Panc1 (cell line): ENCODE results near the gene SLC1A2. TPM values are rescaled to one million over a fixed set of nuclear protein-coding genes. Genes with fewer than 3 reads are reported as not detected.
A peak's percentile ranks its signal among the peaks of the same experiment; 100 is the strongest.

Source experiments
- ATAC-seq: fragments of 200-7000 bp; cut with Tn5 transposase; 2 replicates; pipeline ENCODE4 v1.9.1; 2020; ENCODE audit warnings: mild to moderate bottlenecking, moderate library complexity
- BruUV-seq: library from RNA; stranded (reverse); fragments of 400-500 nt; replicated peaks from 2 replicates; lab custom pipeline; 2021; lab: Mats Ljungman, UMichigan
- CTCF ChIA-PET: fragments of 300-600 bp; sonication (Branson Sonifier 250); formaldehyde crosslinking; loops from one replicate; lab custom pipeline; 2022; ENCODE audit warnings: antibody characterized with exemption; lab: Charles Lee
- POLR2A ChIA-PET: fragments of 300-600 bp; sonication (Branson Sonifier 250); formaldehyde crosslinking; loops from one replicate; lab custom pipeline; 2022; ENCODE audit warnings: antibody characterized with exemption; lab: Charles Lee
- DNase-seq: peaks from one replicate; pipeline ENCODE4 v3.0.0-alpha.2; 2010; ENCODE audit warnings: low read depth, low spot score
- H3K27ac ChIP-seq: 2 replicates; pipeline ENCODE4 v1.5.1; 2011; ENCODE audit warnings: mild to moderate bottlenecking, low read length, inconsistent platforms
- H3K27me3 ChIP-seq: fragments of 200-500 bp; sonication (Bioruptor generic); 2 replicates; pipeline ENCODE4 v1.6.0; 2014; ENCODE audit warnings: low read length, inconsistent platforms; ENCODE audit not compliant: control insufficient read depth, insufficient read depth
- H3K36me3 ChIP-seq: fragments of 200-500 bp; sonication (Bioruptor generic); 2 replicates; pipeline ENCODE4 v1.5.1; 2014; ENCODE audit warnings: inconsistent platforms, mild to moderate bottlenecking, low read length, moderate library complexity; ENCODE audit not compliant: control insufficient read depth, insufficient read depth
- H3K4me1 ChIP-seq: 2 replicates; pipeline ENCODE4 v1.5.1; 2011; ENCODE audit warnings: inconsistent platforms, mild to moderate bottlenecking, low read length, moderate library complexity; ENCODE audit not compliant: control insufficient read depth, insufficient read depth
- H3K4me3 ChIP-seq, 2 experiments: 2 replicates each; pipeline ENCODE4 v1.5.1; 2011 to 2012; ENCODE audit warnings: low read depth in 2 of 2, low read length in 2 of 2, mild to moderate bottlenecking in 2 of 2, inconsistent platforms in 1 of 2, moderate library complexity in 1 of 2
- H3K9me3 ChIP-seq: fragments of 200-500 bp; sonication (Bioruptor generic); 2 replicates; pipeline ENCODE4 v1.5.1; 2014; ENCODE audit warnings: low read depth, mild to moderate bottlenecking, inconsistent platforms, low read length, moderate library complexity; ENCODE audit not compliant: control insufficient read depth, insufficient read depth
- CTCF ChIP-seq: fragments of 450-650 bp; IDR thresholded peaks from 2 replicates; pipeline ENCODE4 v1.5.1; 2017; ENCODE audit warnings: mild to moderate bottlenecking
- POLR2AphosphoS5 ChIP-seq: IDR thresholded peaks from 2 replicates; pipeline ENCODE4 v1.6.1; 2012; ENCODE audit warnings: mild to moderate bottlenecking, low read depth, low read length, moderate library complexity
- SIN3A ChIP-seq: IDR thresholded peaks from 2 replicates; pipeline ENCODE4 v1.6.1; 2012; ENCODE audit warnings: low read depth, mild to moderate bottlenecking, low read length, moderate library complexity, borderline replicate concordance; ENCODE audit not compliant: insufficient read depth
- TCF7L2 ChIP-seq: IDR thresholded peaks from 2 replicates; pipeline ENCODE4 v1.6.1; 2011; ENCODE audit warnings: mild to moderate bottlenecking, low read depth, low read length, inconsistent platforms
- in situ Hi-C: cut with HindIII; loops from 2 replicates; pipeline ENCODE4 v1.10.0; 2016; ENCODE audit warnings: low sequenced_read_pairs, low pct_unique_long_range_greater_than_20kb
- intact Hi-C: fragments of 100-400 bp; cut with micrococcal nuclease; formaldehyde crosslinking; loops from one replicate; pipeline ENCODE4 v1.10.0; 2022; ENCODE audit not compliant: unreplicated experiment
- total RNA-seq: library from RNA; stranded (reverse); gene quantifications from one replicate; pipeline ENCODE4 v1.2.1, GENCODE V29; 2021; ENCODE audit not compliant: unreplicated experiment
- TF ChIP-seq, protein P1 (sequence below), 2 experiments: IDR thresholded peaks; 2 replicates each; pipeline ENCODE4 v1.6.1; 2011 to 2012; ENCODE audit warnings: low read depth in 2 of 2, control low read depth in 1 of 2, low read length in 1 of 2, mild to moderate bottlenecking in 1 of 2, moderate library complexity in 1 of 2; ENCODE audit not compliant: insufficient read depth in 1 of 2

Gene SLC1A2
- total RNA-seq, 1 experiment from 2014 or later: 0.21 TPM

DNA sequence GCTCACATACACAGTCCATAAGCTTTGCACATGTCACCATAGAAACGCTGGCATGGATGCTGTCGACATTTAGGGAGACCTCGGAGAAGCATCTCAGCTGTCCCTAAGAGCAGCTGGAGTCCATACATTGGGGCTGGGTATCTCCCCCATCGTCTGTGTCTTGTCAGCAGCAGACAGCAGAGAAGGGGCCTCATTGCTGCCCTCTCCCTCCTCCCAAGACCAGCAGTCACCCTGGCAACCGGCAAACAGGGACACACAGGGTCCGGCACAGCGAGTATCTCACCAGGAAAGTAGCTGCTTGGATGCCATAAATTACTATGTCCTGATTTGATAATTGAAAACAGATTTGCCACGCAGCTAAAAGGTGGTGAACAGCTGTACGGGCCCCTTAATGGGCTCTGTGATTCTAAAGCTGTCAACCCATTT is 196.0 kb downstream of the SLC1A2 start:
- ChIA-PET POLR2A (no interaction called here), CTCF (no interaction called here)
- BruUV-seq: no TSS peak
- 0 out of 2 replicates have a peak, but pooled peaks have one; percentile 7 for ATAC-seq
- TF ChIP-seq TCF7L2: no peak
- TF ChIP-seq POLR2AphosphoS5: no peak; the same call in 1 of the 2 replicates
- TF ChIP-seq, protein P1, sequence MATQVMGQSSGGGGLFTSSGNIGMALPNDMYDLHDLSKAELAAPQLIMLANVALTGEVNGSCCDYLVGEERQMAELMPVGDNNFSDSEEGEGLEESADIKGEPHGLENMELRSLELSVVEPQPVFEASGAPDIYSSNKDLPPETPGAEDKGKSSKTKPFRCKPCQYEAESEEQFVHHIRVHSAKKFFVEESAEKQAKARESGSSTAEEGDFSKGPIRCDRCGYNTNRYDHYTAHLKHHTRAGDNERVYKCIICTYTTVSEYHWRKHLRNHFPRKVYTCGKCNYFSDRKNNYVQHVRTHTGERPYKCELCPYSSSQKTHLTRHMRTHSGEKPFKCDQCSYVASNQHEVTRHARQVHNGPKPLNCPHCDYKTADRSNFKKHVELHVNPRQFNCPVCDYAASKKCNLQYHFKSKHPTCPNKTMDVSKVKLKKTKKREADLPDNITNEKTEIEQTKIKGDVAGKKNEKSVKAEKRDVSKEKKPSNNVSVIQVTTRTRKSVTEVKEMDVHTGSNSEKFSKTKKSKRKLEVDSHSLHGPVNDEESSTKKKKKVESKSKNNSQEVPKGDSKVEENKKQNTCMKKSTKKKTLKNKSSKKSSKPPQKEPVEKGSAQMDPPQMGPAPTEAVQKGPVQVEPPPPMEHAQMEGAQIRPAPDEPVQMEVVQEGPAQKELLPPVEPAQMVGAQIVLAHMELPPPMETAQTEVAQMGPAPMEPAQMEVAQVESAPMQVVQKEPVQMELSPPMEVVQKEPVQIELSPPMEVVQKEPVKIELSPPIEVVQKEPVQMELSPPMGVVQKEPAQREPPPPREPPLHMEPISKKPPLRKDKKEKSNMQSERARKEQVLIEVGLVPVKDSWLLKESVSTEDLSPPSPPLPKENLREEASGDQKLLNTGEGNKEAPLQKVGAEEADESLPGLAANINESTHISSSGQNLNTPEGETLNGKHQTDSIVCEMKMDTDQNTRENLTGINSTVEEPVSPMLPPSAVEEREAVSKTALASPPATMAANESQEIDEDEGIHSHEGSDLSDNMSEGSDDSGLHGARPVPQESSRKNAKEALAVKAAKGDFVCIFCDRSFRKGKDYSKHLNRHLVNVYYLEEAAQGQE (IDR thresholded peaks at IDR 0.05; ENCODE audit: insufficient read depth in 1 of 2, low read depth in 2 of 2, low read length in 1 of 2): no peak
- TF ChIP-seq SIN3A: no peak
- no peak for TF ChIP-seq CTCF
- no peaks in the 10 kb centered on the region for H3K9me3 ChIP-seq
- H3K4me1 ChIP-seq: peaks cover 86% of the 10 kb centered on the region
- H3K27me3 ChIP-seq: no peaks in the 10 kb centered on the region
- in situ Hi-C loops: no loop called here
- peak overlapping the region; percentile 58; the same call in 1 of the 2 replicates for H3K27ac ChIP-seq
- H3K36me3 ChIP-seq: peaks cover 53% of the 10 kb centered on the region
- no peak for DNase-seq
- H3K4me3 ChIP-seq: no peak overlapping the region
- intact Hi-C loops: loop anchor here (5.0 kb wide), 1 partner anchor 169 kb away; no protein-coding TSS in a partner anchor

DNA sequence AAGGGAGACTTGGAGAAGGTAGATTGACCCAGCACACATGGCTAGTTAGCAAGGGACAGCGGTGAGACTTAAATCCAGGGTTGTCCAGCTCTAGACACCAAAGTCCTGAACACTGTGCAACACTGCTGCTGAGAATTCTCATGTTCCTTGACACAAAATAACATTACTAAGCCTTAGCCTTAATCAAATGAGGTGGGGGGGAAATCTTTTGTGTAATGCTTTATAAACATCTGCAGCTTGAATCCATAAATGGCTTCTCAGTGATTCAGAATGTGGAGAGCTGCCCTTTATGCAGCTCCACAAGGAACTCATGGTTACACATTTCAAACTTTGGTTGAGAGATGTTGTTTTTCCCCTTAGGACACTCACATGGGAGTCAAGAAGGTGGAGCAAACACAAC is 200.4 kb downstream of the SLC1A2 start:
- Histone ChIP-seq H3K4me3 (no peak overlapping the region), H3K27me3 (no peaks in the 10 kb centered on the region), H3K27ac (peak overlapping the region; percentile 73), H3K9me3 (no peaks in the 10 kb centered on the region), H3K4me1 (peaks cover 94% of the 10 kb centered on the region), H3K36me3 (peaks cover 69% of the 10 kb centered on the region)
- in situ Hi-C loops (no loop called here), intact Hi-C loops (no loop called here)
- TF ChIP-seq, protein P1 (IDR thresholded peaks at IDR 0.05; ENCODE audit: insufficient read depth in 1 of 2, low read depth in 2 of 2, low read length in 1 of 2): no peak
- TF ChIP-seq CTCF (no peak), TCF7L2 (no peak), POLR2AphosphoS5 (no peak), SIN3A (no peak)
- ChIA-PET CTCF (no interaction called here), POLR2A (no interaction called here)
- ATAC-seq (no peak; the same call in 1 of the 2 replicates), DNase-seq (no peak)
- no TSS peak for BruUV-seq
